Pancreas (tissue), 10 donors: Measurements from ENCODE around the gene MAP3K1. TPM values are rescaled to one million over a fixed set of nuclear protein-coding genes. Genes with fewer than 3 reads are reported as not detected.

ENCODE experiments used
- ATAC-seq, 4 donors: fragments of 200-7000 bp; cut with Tn5 transposase; one replicate each; pipeline versions ENCODE4 v1.8.0 to v1.9.1; 2020; ENCODE audit warnings: mild to moderate bottlenecking in 4 of 4, moderate library complexity in 4 of 4
- DNase-seq, 6 donors: peaks; one replicate each; pipeline ENCODE4 v3.0.0-alpha.2; 2020
- FAIRE-seq: peaks from 2 replicates; lab custom pipeline; 2012; peaks lifted over from hg19 to GRCh38; lab: Jason Lieb, UNC
- H3K27ac ChIP-seq, 4 donors: fragments of 200-600 bp; sonication (generic); 1 replicate in 3 of 4; 2 replicates in 1 of 4; pipeline versions ENCODE4 v1.5.0 to v1.8.0; 2020
- H3K27me3 ChIP-seq, 4 donors: fragments of 200-600 bp; one replicate each; pipeline ENCODE4 v1.8.0; 2021
- H3K36me3 ChIP-seq, 3 donors: fragments of 200-600 bp; sonication (generic) in 1 of 3; one replicate each; pipeline versions ENCODE4 v1.5.0 to v1.8.0; 2020 to 2021
- H3K4me1 ChIP-seq, 3 donors: fragments of 200-600 bp; one replicate each; pipeline ENCODE4 v1.8.0; 2021
- H3K4me3 ChIP-seq, 4 donors: fragments of 200-600 bp; sonication (generic) in 2 of 4; one replicate each; pipeline versions ENCODE4 v1.5.0 to v1.8.0; 2020 to 2021
- H3K9me3 ChIP-seq, 4 donors: fragments of 200-600 bp; one replicate each; pipeline ENCODE4 v1.8.0; 2021
- CTCF ChIP-seq, 4 donors: fragments of 200-600 bp; sonication (generic) in 3 of 4; IDR thresholded peaks; one replicate each; pipeline versions ENCODE4 v1.5.0 to v1.8.0; 2021; ENCODE audit warnings: antibody characterized with exemption in 4 of 4
- WGBS, 2 donors: extraction: QIAGEN DNeasy Blood & Tissue Kit; methylation state at CpG; one replicate each; pipeline ENCODE4 v1.1.7; 2013; 5-methylcytosine and 5-hydroxymethylcytosine counted together
- intact Hi-C, 3 donors: fragments of 100-400 bp; cut with DNase I; formaldehyde crosslinking; loops; one replicate each; pipeline versions ENCODE4 v1.11.1 to v1.14.2; 2022
- polyA plus RNA-seq, 2 donors: library from polyadenylated mRNA; stranded (reverse); fragments of 200-250 nt; gene quantifications; one replicate each; pipeline ENCODE4 v1.2.3, GENCODE V29; 2013
- total RNA-seq, 6 donors: library from RNA; stranded (reverse); fragmentation: NEBNext Ultra II Directional in 4 of 6; extraction: Animal tissue kit (Norgen Biotek cat#: 25700) in 4 of 6; gene quantifications; one replicate each; pipeline versions ENCODE4 v1.2.1 to v1.2.4, GENCODE V29; 2021 to 2023
- donor health status: healthy with polysubstance abuse.
- donor health status: DM: no; HTN: no; CAD: no; lungs with moderate emphysema.
- donor health status: DM: no; HTN: no; CAD: no.
- donor health status: control.
- donor health status: control.
- donor health status: Bipolar disorder and iron deficiency.
- donor health status: DM: yes; HTN: yes; CAD: no.
- donor health status: DM: no; HTN: no; CAD: no.
- donor health status: DM: no; HTN: no; CAD: no.
- donor health status: DM: yes; HTN: yes; CAD: no.

The MAP3K1 gene
- total and polyA plus RNA-seq, 8 donors = 5.4 to 28.7 (median 12.1) TPM

GRCh38 chr5:56853698-56854097 is 38.3 kb downstream of the MAP3K1 start:
- Histone ChIP-seq H3K4me3 (no peak overlapping the region), H3K4me1 (peaks cover 32 to 77% (median 53%) of the 10 kb centered on the region in 3 donors), H3K9me3 (no peaks in the 10 kb centered on the region), H3K36me3 (no peaks in the 10 kb centered on the region), H3K27me3 (no peaks in the 10 kb centered on the region), H3K27ac (no peak overlapping the region)
- no peak for FAIRE-seq
- intact Hi-C loops = no loop called here
- 81 to 83% methylated on average over 4 of the region's 4 CpGs for WGBS, 2 donors
- no peak for DNase-seq
- no peak for TF ChIP-seq CTCF (IDR thresholded peaks at IDR 0.05)
- no peak for ATAC-seq

GRCh38 chr5:56854920-56855319 is 39.6 kb downstream of the MAP3K1 start:
- FAIRE-seq (no peak), DNase-seq (no peak), ATAC-seq (no peak)
- no peaks in the 10 kb centered on the region for H3K36me3 ChIP-seq
- H3K27ac ChIP-seq = no peak overlapping the region
- intact Hi-C loops = no loop called here
- H3K4me3 ChIP-seq = no peak overlapping the region
- WGBS, 2 donors = 93 to 100% methylated on average over 1 of the region's 1 CpG
- H3K9me3 ChIP-seq = no peaks in the 10 kb centered on the region
- TF ChIP-seq CTCF (IDR thresholded peaks at IDR 0.05) = no peak
- H3K27me3 ChIP-seq = no peaks in the 10 kb centered on the region
- H3K4me1 ChIP-seq = peaks cover 41 to 73% (median 50%) of the 10 kb centered on the region in 3 donors

GRCh38 chr5:56856541-56857178 is 41.3 kb downstream of the MAP3K1 start:
- no peak for FAIRE-seq

GRCh38 chr5:56858777-56859442 is 43.6 kb downstream of the MAP3K1 start:
- Histone ChIP-seq H3K36me3 (peaks cover 0 to 11% (median 0%) of the 10 kb centered on the region in 3 donors), H3K4me1 (peaks cover 25 to 35% (median 27%) of the 10 kb centered on the region in 3 donors), H3K9me3 (no peaks in the 10 kb centered on the region), H3K4me3 (no peak overlapping the region), H3K27ac (peak overlapping the region in 2 of 4 donors; percentile 31 to 55), H3K27me3 (no peaks in the 10 kb centered on the region)
- no peak for TF ChIP-seq CTCF (IDR thresholded peaks at IDR 0.05)
- FAIRE-seq (no peak), ATAC-seq (peak; percentile 61 to 81 (median 74)), DNase-seq (no peak)
- 49 to 52% methylated on average over 2 of the region's 2 CpGs for WGBS, 2 donors
- intact Hi-C loops = no loop called here

More at GRCh38 chr5:56856541-56857178, 41.3 kb downstream of the MAP3K1 start:
- TF ChIP-seq CTCF (IDR thresholded peaks at IDR 0.05) = no peak
- Histone ChIP-seq H3K36me3 (peaks cover 0 to under 1% (median 0%) of the 10 kb centered on the region in 3 donors), H3K9me3 (no peaks in the 10 kb centered on the region), H3K4me1 (peaks cover 35 to 56% (median 36%) of the 10 kb centered on the region in 3 donors), H3K27ac (no peak overlapping the region), H3K4me3 (no peak overlapping the region), H3K27me3 (no peaks in the 10 kb centered on the region)
- DNase-seq (no peak), ATAC-seq (no peak)
- intact Hi-C loops = no loop called here
- 54 to 64% methylated on average over 5 of the region's 5 CpGs for WGBS, 2 donors
